GM19239 (cell line): ENCODE results near the gene GPR21.

Source experiments
- DNase-seq: peaks from one replicate; pipeline ENCODE4 v3.0.0; 2011; ENCODE audit warnings: low spot score; ENCODE audit not compliant: insufficient read length
- FAIRE-seq: peaks from 2 replicates; lab custom pipeline; 2011; peaks lifted over from hg19 to GRCh38; lab: Jason Lieb, UNC

The GPR21 gene, protein sequence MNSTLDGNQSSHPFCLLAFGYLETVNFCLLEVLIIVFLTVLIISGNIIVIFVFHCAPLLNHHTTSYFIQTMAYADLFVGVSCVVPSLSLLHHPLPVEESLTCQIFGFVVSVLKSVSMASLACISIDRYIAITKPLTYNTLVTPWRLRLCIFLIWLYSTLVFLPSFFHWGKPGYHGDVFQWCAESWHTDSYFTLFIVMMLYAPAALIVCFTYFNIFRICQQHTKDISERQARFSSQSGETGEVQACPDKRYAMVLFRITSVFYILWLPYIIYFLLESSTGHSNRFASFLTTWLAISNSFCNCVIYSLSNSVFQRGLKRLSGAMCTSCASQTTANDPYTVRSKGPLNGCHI

DNA sequence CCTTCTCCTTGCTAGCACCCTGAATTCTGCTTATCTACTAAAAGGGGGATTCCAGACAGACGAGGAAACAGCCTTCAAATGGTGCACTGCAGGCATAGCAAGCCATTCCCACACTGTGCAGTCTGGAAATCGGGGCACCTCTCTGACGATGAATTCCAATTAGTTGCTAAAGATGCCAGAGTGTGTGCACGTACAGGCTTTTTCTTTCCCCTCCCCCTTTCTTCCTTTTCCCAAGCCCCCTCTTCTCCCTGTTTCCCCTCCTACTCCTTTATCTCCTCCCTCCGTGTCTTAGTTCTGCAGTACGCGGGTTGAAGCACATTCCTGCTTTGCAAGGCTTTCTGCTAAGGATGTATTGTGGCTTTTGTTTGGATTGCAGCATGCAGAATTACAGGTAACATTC lies at the start of gene GPR21:
Gene GPR21 (plus strand): TSS at position 316 of the 400 bp plus-strand sequence. CDS start 900 bp downstream, outside the sequence.
- no peak for FAIRE-seq
- no peak for DNase-seq

DNA sequence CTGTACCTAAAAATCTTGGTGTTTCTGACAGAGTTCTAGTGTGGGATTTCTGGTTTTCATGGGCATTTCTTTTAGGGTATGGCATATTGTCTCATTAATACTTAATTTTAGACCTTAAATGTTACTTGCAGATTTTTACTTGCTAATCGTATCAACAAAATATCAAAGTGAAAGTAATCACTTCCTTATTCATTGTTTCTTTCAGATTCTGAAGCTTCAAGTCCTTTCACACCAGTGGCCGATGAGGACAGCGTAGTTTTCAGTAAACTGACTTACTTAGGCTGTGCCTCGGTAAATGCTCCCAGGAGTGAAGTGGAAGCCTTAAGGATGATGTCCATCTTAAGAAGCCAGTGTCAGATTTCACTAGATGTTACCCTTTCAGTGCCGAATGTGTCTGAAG lies 47.5 kb upstream of the GPR21 start:
- no peak for FAIRE-seq

DNA sequence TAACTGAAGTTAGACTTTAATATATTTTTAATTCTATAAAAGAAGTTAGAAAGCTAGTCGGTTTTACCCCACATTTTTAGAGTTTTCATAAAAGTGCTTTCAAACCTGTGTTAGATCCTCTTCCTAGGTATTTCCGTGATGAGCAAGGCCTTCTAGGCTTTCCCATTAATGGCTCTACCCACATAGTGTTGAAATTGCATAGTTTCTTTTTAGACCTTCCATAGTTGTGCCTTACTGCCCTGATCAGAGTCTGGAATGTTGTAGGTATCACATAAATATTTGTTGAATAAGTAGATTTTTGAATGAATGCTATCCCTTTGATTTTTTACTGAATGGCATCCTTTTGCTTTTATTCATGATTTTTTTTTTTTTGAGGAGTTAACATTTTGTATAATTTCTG lies 45.3 kb upstream of the GPR21 start:
- no peak for FAIRE-seq
- no peak for DNase-seq

More for the DNA sequence above, 47.5 kb upstream of the GPR21 start:
- DNase-seq, result no peak

DNA sequence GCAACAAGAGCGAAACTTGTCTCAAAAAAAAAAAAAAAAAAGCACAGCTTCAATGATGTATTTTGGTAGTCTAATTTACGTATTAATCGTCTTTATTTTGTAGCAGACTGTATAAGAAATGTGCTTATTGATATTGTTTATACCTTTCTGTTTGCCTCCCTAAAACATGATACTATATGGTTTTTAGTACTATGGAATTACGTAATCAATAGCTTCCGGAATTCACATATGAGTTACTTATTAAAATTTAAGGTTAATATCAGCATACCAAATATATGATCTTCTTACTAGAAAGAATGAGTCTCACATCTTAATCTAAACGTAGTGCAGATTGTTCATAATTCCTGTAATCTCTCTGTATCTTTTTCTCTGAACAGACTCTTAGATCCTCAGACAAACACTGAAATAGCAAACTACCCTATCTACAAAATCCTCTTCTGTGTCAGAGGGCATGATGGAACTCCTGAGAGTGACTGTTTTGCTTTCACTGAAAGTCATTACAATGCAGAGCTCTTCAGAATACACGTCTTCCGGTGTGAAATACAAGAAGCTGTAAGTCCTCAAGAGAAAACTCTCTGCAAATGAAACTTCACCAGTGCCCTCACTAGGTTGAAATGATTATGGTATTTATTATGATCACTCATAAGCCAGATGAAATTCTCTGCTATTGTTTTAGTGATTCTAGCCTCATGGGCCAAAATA lies 44.4 kb upstream of the GPR21 start:
- FAIRE-seq (peak; percentile 86), DNase-seq (peak; percentile 15)

DNA sequence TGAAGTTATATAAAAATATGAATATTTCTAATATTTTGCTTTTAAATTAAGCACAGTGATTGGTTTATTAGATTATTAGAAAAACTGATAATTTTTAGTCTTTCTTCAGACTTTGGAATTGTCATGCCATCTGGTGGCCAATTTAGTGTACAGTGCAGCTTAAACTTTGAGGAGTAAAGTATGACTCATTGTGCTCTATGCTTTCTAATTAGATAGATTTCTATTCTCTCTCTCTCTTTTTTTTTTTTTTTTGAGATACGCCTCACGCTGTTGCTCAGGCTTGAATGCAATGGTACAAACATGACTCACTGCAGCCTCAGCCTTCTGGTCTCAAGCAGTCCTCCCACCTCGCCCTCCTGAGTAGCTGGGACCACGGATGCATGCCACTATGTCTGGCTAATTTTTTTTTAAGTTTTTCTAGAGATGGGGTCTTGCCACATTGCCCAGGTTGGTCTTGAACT lies 42.1 kb upstream of the GPR21 start:
- peak; percentile 66 for FAIRE-seq
- peak; percentile 3 for DNase-seq

DNA sequence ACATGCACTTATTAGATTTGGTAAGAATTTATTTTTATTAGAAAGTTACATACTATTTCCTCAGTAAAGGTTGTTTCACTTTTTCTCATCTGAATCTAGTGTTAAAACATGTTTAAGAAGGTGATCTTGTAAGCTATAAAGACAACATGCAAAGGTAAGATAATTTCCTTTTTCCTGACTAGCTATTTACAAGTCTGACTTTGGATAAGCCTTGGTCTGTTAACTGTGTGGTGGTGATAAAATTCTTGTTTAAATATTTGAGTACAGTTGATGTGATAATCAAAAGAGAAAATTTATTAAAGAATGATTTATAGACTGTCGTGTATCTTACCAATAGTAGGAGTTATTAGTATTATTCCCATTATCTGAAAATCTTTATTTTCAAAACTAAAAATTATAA lies 36.9 kb upstream of the GPR21 start:
- no peak for FAIRE-seq
- no peak for DNase-seq

DNA sequence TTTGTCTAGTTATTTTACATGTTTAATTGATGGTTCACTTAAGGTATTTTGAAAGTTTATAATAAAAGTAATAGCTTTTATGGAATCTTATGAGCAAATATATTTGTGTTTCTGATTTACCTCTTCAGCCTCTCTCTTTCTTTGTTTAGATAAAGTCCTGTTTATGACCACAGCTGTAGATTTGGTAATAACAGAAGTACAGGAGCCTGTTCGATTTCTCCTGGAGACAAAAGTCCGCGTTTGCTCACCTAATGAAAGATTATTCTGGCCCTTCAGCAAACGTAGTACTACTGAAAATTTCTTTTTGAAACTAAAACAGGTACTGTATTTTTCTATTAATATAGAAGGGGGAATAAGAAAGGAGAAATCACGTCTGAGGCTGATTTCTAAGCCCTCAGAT lies 35.0 kb upstream of the GPR21 start:
- FAIRE-seq, result no peak

DNA sequence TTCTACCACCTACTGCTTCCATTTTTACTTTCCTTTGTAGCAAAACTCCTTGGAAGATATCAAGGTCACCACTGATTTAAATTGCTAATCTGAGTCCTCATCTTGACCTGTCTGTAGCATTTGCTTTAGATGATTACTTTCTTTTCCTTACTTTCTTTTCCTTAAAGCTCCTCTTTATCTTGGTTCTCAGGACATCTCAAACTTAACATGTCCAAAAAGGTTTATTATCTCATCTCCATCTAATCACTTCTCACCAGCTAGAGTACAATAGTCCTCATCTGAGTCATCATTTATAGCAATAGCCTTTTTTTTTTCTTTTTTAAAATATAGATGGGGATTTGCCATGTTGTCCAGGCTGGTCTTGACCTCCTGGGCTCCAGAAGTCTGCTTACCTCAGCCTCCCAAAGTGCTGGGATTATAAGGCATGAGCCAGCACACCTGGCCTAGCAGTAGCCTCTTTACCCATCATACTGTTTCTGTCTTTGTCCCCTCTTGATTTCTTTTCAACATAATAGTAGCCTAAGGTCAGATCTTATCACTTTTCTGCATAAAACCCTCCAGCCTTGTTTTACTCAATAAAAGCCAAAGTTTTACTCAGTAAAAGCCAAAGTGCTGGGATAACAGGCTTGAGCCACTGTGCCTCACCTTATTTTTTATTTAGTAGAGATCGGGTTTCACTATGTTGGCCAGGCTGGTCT lies 32.9 kb upstream of the GPR21 start:
- FAIRE-seq (no peak), DNase-seq (no peak)

More for the DNA sequence above, 35.0 kb upstream of the GPR21 start:
- no peak for DNase-seq

DNA sequence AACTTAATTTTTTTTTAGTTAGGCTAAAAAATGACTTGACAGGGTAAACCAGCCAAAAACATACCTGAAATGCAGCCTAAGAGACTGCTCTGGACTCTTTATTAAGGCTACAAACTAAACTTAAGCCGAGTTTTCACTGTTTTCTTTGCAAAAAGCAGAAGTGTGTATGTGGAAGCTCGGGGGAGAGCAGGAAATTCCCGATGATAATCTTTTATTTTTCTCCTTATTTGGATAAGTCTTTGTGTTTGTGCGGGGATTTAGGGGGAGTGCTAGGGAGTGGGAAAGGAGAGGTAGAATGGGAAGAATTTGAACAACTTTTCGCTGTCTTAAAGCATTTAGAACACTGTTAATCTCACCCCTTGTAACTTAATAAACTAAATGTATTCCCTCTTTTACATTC lies 30.7 kb upstream of the GPR21 start:
- no peak for FAIRE-seq

DNA sequence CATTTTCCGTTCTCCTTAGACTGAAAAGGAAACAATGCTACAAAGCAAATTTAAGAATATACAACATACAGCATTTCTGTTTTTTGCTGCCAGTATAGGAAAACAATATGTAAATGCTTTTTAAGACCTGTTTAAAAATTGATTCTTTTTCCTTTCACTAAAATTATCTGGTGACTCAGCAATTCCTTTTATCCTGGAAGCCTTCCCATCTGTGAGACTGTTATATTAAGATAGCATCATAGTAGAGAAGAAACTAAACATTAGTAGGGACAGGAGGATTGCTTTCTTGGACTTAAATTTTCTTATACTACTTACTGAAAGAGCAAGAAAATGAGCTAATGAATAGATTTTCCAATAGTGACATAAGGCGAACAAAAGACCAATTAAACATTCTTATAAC lies 30.0 kb upstream of the GPR21 start:
- DNase-seq (no peak), FAIRE-seq (no peak)

More for the DNA sequence above, 30.7 kb upstream of the GPR21 start:
- DNase-seq, result no peak

DNA sequence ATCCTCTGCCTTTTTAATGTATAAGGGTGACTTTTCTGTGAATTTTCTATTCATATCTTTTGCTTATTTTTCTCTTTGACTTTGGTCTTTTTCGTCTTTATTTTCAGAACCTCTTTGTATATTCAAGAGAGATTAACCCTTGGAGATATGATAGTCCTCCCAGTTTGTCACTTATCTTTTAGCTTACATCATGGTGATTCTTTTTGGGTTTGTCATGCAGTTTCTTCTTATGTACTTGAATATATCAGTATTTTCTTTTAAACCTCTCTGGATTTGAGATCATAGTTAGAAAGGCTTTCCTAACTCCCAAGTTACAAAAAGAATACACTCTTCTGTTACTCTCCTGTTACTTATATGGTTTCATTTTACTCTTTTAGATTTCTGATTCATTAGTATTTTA lies 27.5 kb upstream of the GPR21 start:
- DNase-seq (no peak), FAIRE-seq (no peak)

DNA sequence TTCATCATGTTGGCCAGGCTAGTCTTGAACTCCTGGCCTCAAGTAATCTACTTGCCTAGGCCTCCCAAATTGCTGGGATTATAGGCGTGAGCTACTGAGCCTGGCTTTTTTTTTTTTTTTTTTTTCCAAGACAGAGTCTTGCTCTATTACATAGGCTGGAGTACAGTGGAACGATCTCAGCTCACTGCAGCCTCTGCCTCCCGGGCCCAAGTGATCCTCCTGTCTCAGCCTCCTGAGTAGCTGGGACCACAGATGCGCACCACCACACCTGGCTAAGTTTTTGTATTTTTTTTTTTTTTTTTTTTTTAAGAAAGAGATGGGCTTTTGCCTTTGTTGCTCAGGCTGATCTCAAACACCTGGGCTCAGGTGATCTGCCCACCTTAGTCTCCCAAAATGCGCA lies 26.2 kb upstream of the GPR21 start:
- DNase-seq (no peak), FAIRE-seq (no peak)

DNA sequence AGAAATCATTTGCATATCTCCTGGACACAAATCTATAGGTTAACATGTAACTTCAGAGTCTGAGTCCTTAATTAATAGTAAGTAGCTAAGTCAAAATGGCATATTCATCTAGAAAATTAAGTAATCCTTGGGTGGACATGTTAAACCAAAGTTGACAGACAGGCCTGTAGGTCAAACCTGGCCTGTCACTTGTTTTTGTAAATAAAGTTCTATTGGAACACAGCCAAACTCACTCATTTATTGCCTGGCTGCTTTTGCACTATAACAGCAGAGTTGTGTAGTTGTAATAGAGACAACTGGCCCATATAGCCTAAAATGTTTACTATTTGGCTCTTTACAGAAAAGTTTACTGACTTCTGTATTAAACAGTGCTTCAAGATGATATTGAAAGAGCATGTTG lies 24.6 kb upstream of the GPR21 start:
- DNase-seq (no peak), FAIRE-seq (no peak)

DNA sequence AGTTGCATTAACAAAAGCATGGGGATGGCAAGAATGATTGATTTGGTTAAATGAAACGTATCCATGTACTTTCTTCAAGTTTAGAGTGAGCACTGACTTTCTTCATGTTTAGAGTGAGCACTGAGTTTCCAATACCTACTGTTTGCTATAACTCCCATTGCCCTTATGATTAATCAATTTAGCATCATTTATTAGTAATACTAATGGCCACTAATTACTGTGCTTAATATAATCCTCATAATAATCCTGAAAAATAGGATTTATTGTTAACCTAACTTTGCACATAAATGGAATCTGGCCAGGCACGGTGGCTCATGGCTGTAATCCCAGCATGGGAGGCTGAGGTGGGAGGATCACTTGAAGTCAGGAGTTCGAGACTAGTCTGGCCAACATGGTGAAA lies 22.1 kb upstream of the GPR21 start:
- FAIRE-seq (peak; percentile 62), DNase-seq (no peak)

DNA sequence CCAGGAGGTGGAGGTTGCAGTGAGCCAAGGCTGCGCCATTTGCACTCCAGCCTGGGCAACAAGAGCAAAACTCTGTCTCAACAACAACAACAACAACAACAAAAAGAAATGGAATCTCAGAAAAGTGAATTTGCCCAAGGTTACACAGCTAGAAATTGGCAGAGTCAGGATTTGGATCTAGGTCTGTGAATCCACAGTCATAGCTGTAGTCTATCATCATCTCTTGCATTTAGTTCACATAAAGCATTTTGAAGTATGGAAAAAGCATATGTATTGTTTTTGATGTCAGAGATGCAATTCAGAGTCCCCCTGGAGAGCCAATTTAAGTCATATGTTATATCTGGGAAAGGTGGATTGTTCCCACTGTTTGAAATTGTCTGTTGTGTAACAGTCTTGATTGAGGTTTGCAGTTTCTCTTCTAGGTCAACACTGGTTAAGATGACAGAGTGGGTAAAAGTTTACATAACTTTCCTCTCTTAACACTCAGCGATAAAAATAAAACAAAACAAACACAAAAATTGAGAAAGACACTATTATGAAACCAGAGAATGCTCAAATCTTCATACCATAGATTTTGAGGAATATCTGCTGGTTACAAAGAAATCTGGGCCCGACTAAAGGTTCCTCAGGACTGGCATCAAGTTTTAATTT lies 21.5 kb upstream of the GPR21 start:
- DNase-seq, result no peak
- no peak for FAIRE-seq

DNA sequence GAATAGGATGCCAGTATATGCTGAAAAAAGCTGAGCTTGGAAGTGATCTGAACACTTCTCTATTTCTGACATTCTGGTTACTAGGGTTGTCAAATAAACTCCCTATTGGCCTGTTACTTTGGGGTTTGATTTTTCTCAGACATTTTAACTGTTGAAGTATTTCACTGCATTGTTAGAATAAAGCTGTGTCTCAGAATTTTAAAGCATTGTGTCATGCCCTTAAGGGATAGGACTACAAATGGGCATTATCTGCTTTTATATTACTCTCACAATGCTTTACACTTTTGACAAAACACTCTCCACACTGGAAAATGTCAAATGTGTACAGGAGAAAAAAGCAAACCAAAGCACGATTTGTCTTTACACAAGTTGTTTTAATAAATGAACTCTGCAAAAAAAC lies 16.8 kb upstream of the GPR21 start:
- no peak for FAIRE-seq
- no peak for DNase-seq

DNA sequence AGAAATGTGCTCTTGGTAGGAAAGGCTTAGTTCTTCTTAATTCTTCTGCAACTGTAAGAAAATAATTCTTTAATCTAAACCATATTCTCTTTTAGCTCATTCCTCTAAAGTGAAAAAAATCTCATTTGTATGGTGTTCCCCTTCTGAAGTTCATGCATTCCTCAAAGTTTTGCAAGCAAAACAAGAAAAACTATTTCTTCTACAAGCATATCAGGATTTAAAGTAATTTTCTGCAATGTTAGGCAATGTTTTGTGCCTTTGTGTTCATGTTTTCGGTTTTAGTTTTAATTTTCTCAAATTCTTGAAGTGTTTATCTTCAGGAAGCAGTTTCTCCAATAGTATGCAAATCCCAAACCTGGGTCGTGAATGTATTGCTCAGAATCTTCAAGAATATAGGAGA lies 12.7 kb upstream of the GPR21 start:
- no peak for DNase-seq
- no peak for FAIRE-seq

DNA sequence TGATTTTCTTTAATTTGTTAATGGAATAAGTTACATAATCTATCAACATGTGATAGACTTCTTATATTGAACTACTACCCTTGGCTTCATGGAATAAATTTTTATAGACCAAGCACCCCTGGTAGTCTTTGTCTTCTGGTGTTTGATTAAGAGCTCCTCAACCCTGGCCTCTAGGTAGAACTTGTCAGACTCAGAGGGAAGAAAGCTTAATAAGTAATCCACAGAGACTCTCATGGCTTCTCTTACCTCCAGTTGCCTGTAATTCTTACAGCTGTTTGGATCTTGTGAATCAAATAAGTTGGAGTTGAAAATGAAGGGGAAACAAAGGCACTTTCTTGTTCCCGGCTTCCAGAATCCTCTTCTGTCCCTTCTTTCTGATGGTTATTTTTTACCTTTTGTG lies 7.0 kb upstream of the GPR21 start:
- FAIRE-seq (no peak), DNase-seq (no peak)

DNA sequence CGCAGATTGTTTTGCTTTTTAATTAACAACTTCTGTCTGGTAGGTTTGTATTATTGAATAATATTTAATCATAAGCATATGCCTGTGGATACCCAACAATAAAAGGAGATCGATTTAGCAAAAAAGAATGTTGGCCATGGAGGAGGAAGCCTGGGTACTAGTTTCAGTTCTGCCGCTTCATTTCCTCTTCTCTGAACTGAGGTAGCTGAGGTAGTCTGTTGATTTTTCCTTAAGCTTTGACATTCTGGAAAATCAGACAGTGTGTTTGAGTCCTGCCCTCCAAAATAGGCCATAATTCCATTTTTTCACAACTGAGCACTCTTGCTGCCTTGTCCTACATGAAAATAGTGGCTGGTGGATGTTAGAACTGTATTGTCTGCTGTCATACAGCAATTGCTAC lies 6.0 kb upstream of the GPR21 start:
- DNase-seq, result no peak
- no peak for FAIRE-seq

DNA sequence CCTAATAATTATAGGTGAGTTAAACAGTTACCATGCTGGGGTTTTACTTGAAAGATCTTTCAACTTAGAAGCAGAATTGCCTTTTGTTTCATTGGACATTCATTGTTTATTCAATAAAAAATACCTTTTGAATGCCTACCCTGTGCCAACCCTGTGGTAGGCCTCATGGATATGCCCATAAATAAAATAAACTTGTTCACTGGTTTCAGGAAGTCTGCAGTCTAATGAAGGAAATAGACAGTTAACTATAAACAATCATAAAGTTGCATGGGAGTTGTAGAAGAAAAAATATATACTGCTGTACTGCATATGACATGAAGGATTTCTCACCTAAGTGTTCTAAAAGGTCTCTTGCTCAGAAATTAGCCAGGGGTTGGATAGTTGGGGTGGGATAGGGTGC lies 5.3 kb upstream of the GPR21 start:
- FAIRE-seq (no peak), DNase-seq (no peak)

DNA sequence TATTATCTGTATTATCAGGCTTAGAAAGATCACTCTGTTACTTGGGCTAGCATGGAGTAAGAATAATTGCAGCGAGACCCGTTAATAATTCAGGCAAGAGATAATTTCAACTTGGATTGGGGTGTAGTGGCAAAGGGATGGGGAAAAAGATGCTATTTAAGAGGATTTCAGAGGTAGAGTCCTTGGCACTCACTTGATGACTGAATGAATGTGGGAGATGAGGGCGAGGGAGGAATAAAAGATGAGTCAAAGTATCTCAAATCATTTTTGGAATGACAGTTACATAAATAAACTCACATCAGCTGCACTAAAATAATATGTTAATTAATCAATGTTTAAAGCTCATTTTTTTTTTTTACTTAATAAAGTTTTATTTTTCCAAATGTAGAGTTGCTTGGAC lies 4.5 kb upstream of the GPR21 start:
- DNase-seq (no peak), FAIRE-seq (no peak)
